Hematopoietic multipotent progenitor cell treated with erythropoietin and hydrocortisone succinate and interleukin-3 and kit ligand, for 8 days (in vitro differentiated cells): ENCODE measurements around the gene PDE3B.

Experiments
- DNase-seq: peaks from one replicate; pipeline ENCODE4 v3.0.0-alpha.2; 2015

The PDE3B gene

DNA sequence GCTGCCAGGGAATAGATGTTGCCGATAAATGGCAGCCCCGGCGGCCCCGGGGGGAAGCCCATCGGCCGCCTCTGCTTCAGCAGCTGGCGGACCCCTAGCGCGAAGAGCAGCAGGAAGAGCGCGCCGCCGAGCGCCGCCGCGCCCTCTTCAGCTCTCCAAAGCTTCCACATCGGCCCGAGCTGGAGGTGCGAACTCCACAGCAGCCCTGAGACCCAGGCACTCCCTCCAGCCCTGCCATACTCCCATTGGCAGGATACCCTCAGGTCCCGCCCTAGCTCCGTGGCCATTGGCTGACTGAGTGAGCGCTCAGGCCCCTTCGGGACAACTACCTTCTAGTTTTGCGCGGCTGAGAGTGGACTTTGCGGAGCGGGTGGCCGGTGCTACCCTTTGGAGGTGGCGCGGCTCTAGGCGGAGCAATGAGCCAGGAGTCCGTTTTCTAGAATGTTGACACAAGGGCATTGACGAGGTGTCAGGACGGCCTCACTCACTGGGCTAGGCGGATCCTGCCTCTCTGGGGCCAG is 248.5 kb downstream of the PDE3B start, which contains the start of gene CYP2R1:
Gene CYP2R1 (minus strand): TSS at position 196 of the 521 bp plus-strand sequence. CDS start 26 bp downstream, at position 170.
- DNase-seq = peak; percentile 97

DNA sequence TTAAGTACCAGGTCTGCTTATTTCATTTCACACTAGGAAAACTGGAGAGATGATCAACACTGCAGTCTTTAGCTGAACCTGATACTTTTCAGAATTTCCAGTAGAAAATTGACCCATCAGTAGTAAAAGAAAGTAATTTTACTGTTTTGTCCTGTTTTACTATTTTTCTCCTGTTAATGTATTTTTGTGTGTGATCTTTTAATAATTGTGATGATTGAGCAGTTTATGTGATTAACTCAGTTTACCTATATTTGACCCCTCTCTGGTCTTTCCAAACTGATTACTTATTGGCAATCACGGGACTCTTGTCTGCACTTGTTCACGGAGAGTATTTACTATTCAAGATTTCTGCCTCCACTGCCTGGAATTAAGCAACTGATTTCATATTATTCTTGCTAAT is 249.0 kb downstream of the PDE3B start:
- DNase-seq = no peak

- DNase-seq = no peak
Observed at GRCh38 chr11:14894657-14895598, 251.3 kb downstream of the PDE3B start.

GRCh38 chr11:14898355-14898754 is 254.8 kb downstream of the PDE3B start:
- no peak for DNase-seq

- DNase-seq = no peak
Observed at GRCh38 chr11:14898906-14899305, 255.3 kb downstream of the PDE3B start.

DNA sequence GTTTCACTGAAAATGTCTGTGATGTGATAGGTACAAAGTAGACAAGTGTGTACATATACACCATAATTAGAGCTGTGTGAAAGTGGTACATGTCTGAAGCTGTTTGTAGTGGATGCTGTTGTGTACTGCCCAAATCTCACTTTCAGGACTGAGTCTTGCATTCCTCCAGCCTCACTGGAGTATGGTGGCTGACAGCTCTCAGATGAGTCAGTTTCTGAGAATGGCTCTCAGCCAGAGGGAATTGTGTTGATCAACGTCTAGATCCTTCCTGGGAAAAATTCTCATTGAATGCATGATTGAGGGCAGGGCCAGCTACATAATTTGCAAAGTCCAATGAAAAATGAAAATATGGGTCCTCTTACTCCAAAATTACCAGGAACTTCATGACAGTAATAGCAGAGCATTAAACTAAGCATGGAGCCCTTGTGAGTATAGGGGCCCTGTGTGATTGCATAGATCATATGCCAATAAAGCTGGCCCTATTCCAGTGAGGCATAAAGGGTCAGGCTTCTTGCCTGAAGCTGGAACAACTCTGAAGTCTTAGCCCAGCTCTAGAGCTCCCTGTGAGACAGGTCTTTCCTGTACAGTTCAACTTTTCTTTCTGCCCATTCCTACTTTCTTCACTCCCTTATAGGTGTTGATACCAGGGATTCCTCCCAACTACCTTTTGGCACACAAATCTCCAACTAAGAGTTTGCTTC is 259.2 kb downstream of the PDE3B start:
- no peak for DNase-seq

DNA sequence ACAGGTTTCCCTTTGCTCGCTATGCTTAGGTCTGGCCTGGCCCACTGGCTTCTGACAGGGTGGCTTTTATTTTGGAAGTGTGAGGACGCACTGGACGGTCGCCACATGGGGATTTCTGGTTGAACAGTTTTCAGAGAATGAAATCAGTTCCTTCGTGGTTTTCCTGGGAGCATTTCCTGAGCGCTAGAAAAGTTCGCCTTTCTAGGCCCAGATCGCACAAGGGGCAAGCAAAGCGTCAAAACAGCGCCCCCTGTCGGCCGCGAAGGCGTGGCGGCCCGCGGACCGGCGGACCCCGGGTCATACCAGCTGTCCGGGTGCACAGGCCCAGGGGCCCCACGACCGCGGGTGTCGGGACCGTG is 261.1 kb downstream of the PDE3B start:
- peak; percentile 60 for DNase-seq

DNA sequence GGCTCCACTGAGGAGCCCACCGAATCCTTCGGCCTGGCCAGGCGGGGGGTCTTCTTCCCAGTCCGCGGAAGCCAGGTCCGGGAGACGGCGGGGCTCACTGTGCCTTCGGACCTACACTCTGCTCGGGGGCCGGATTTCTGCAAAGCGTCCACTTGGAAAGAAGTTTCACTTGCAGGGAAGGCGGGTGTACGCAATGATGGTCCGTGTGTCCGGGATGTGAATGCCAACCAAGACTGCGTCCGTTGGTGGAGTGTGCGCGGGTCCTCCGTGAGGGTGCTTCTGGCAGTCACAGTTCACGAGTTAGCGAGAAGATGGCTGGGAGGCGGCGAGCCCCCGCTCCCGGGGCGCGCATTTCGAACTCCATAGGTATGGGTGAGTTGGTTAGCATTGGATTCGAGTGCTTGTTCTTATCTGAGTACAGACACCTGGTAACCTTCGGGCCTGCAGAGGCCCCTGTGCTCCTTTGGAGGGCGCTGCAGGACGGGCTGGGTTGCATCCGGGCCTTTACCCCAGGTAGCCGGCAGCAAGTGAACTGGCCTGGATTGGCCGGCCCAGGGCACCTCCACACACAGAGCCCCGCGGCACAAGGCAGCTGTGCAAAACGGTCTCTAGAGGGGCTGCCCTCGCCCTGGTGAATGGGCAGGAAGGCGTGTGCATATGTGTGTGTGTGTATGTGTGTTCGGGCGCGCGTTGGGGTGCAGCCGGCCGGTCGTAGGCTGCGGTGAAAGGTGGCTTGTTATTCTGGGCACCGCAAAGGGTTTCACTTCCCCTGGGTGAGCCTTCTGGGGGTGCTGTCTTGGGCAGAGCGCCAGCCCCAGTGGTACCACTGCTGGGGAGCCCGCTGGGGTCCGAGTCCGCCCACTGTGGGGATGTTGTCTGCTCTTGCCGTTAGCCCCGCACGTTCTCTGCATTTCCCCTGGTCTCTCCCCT is 261.8 kb downstream of the PDE3B start:
- DNase-seq = peak; percentile 76

- no peak for DNase-seq
Observed at GRCh38 chr11:14906578-14906977, 263.0 kb downstream of the PDE3B start.

- DNase-seq = no peak
Observed at GRCh38 chr11:14906993-14907392, 263.4 kb downstream of the PDE3B start.

DNA sequence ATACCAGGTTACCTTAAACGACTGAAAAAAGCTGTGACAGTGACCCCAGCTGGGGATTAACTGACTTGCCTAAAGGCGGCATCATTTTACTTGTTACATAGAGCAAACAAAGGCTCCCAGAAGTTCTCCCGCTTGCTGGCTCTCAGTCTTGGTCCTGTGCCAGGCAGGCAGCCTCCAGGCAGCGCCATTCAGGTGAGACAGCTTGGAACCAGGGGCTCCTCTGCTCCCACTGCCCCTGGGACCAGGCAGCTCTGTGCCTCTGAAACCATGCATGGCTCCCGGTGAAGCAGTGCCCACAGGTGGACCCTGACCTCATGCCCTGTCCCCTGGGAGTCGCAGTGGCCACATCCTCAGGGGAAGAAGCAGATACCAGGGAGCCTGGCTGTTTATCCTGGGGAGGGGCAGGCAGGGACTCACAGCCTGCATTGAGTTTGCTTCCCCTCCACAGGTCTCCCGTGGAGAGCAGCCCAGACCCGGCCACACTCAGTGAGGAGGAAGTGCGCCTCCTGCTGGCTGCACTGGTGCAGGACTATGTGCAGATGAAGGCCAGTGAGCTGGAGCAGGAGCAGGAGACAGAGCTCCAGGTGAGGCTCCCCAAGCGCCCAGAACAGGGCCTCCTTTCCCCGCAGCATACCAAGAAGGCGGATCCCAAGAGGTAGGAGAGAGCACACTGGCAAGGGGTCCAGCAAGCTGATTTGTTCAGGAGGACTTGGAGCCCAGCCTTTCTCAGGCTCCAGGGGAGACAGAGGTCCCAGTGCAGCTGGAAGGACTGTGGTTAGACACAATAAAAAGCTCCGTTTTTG is 264.0 kb downstream of the PDE3B start:
- DNase-seq = peak; percentile 75

- peak; percentile 46 for DNase-seq
Observed at GRCh38 chr11:14908214-14908880, 264.7 kb downstream of the PDE3B start.

GRCh38 chr11:14914536-14914935 is 270.9 kb downstream of the PDE3B start:
- DNase-seq = no peak

GRCh38 chr11:14916403-14916802 is 272.8 kb downstream of the PDE3B start:
- DNase-seq = no peak
